ENCODE results near the gene GLI2.

Gene GLI2

GRCh38 chr2:120735746-120736170, at the start of gene GLI2:
Gene GLI2 (plus strand): TSS chr2:120735868. CDS start chr2:120797321, 61,453 bp downstream.
- peak; percentile 54 to 67 for DNase-seq

- DNase-seq: no peak
Measured at GRCh38 chr2:120685974-120686297, 49.7 kb upstream of the GLI2 start.

GRCh38 chr2:120686511-120687168, 49.0 kb upstream of the GLI2 start:
- peak; percentile 31 to 35 for DNase-seq

GRCh38 chr2:120687210-120687609, 48.5 kb upstream of the GLI2 start:
- no peak for DNase-seq

DNA sequence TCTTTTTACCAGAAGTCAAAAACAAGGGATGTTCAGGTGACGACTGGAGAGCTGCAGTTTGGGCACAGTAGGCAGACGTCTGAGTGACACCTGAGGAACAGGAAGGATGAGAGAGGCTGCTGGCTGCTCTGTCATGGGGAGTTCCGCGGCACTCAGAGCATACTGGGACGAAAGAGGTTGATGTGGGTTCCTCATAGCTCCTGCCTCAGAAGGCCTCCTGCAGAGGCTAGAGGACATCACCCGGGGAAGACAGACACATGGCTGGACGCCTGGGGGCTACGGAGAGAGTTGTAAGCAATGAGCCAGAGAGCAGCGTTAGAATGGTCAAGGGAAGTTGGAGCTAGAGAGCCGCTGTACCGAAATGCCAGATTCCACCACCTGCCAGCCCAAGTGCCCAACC, 45.1 kb upstream of the GLI2 start:
- no peak for DNase-seq

DNA sequence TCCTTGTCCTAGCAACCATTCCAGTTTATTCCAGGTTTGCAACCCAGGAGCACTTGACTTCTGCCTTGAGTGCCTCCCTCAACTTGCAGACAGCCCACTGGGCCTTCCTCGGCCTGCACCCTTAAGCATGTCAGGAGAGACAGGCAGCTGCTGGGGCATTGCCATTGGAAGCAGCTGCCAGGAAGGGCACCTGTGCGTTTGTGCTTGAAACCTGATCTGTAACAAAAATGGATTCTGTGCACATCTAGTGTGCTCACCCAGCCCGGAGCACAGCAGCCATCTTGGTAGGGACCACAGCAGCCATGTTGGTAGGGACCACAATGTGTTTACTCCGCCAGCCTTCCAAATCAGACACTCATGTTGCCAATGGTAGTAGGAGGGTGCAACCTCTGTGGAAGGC, 44.3 kb upstream of the GLI2 start:
- no peak for DNase-seq

- DNase-seq: no peak
Measured at GRCh38 chr2:120692691-120693090, 43.0 kb upstream of the GLI2 start.

- DNase-seq: no peak
Measured at GRCh38 chr2:120693121-120693520, 42.5 kb upstream of the GLI2 start.

DNA sequence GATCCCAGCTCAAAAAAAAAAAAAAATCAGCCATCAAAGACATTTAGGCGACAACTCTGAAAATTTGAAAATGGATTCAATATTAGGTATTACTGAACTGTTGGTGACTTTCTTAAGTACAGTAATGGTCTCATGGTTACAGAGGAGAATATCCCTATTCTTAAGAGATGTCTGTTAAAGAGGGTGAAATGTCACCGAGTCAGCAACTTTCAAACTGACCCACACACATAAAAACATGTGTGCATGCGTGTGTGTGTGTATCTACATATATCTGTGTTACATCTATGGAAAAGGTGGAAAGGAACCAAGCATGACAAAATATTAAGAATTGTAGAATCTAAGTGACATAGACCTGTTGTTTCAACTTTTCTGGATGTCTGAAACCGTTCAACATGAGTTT, 41.6 kb upstream of the GLI2 start:
- no peak for DNase-seq

DNA sequence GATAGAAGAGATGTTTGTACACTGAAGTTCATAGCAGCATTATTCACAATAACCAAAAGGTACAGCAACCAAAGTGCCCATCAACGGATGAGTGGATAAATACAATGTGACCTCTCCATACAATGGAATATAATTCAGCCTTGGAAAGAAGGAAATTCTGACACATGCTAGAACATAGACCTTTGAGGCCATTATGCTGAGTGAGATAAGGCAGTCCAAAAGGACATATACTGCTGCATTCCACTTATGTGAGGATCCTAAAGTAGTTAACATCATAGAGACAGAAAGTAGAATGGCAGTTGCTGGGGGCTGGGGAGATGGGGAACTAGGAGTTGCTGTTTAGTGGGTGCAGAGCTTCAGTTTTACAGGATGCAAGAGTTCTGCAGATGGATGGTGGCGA, 38.2 kb upstream of the GLI2 start:
- DNase-seq: no peak

GRCh38 chr2:120699292-120699691, 36.4 kb upstream of the GLI2 start:
- DNase-seq: no peak

DNA sequence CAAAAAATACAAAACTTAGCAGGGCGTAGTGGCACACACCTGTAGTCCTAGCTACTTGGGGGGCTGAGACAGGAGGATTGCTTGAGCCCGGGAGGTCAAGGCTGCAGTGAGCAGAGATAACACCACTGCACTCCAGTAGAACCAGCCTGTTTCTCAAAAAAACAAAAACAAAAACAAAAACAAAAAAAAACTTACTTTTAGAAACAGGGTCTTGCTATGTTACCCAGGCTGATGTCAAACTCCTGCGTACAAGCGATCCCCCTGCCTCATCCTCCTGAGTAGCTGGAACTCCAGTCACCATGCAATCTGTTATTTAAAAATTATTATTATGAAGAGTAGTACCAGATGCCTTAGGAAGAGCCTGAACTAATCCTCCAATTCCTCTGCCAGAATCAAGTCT, 35.0 kb upstream of the GLI2 start:
- DNase-seq: no peak

DNA sequence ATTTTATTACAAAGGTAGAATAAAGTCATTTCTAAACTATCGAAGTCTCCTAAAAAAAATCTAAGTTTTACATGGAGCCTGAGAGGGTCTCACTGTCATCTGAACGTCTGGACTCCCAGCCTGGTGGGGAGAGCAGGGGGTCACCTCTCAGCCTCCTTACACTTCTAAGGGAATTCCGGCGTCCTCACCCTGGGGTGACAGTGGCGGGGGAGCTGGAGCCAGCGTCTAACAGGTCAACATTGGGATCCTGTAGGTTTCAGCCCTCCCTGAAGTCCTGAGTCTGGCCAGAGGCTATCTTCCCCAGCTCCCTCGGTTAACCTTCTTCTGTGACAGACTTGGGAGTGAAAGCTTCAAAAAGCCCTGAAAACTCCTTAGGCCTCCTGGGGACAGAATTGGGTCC, 34.6 kb upstream of the GLI2 start:
- no peak for DNase-seq

DNA sequence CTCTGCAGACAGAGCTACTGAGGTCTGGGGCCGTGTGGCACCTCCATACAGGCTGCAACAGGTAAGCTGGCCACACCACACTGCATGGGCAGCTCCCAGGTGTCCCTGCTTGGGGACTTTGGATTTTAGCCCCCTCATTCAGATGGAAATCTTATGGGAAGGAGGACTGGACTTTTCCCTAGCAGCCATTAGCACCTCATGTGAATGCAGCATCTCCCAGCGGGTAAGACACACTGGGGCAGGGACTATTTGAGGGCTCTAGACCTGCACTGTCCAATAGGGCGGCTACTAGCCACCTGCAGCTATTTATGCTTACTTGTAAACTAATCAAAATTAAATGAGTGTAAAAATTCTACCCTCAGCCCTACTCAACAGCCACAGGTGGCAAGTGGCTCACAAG, 34.2 kb upstream of the GLI2 start:
- DNase-seq: no peak

DNA sequence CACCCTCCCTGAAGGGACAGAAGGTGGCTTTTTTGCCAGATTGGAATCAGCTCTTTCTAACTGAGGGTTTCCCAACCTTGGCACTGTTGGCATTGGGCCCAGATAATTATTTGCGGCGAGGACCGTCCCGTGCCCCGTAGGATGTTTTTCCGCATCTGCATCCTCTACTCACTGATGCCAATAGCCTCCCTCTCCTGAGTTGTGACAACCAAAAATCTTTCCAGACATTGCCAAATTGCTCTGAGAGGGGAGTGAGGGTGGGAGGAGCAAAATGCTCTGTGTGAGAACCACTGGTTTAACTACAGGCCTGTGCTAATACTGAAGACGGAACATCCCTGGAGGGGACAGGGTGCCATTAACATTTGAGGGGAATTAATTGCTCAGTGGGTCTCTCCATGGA, 33.6 kb upstream of the GLI2 start:
- no peak for DNase-seq

DNA sequence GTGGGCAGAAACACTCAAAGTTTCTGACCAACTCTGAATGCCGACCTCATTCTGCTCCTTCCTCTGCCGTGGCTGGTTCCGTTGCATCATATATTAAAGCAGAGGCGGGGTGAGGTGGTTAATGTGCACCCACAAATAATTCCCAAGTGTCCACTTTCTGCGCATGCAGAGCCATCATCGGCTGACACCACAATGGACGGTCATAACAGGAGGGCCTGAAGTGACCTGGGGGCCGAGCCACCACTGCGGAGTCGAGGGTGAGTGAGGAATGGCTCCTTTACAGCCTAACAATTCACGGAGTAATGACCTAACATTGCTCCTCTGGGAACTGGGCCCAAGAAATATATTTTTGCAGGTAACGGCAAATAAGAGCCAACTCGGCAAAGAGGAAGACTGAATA, 32.9 kb upstream of the GLI2 start:
- DNase-seq: no peak

GRCh38 chr2:120703330-120703994, 32.2 kb upstream of the GLI2 start:
- no peak for DNase-seq

DNA sequence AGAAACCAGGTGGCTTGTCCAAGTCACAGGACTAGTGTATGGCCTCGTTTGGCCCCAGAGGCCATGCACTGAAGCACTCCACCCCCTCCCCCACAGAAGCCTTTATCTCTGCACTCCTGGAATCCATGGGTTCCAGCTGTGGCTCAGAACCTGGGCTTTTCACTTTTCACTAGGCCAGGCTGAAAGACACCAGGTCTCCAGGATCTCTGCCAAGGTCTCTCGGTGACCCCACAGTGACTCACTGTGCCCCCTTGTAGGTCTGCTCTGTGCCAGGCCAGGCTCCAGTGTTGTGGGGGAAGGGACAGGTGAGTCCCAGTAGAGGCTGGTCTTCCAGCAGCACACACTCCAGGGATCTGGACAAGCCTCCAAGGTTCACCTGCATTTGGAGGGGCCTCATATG, 31.0 kb upstream of the GLI2 start:
- DNase-seq: no peak

DNA sequence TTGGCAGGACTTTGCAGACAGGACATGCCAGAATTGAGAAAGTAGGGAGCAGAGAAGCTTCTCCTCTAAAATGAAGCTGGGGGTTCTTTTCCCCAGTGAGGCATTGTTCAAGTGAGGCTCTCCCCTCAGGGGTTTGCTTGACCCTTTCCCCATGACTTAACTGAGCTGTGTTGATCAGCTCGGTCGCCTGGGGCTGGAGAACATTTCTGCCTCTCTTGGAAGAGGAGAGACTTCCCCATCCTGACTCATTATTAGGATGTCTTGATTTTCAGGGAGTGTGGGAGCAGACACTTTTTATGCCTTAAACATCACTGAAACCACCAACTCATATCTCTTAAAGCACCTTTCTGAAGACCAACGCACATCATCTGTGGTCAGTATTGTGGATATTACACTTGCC, 27.9 kb upstream of the GLI2 start:
- DNase-seq: no peak

- DNase-seq: no peak
Measured at GRCh38 chr2:120708944-120709607, 26.6 kb upstream of the GLI2 start.

DNA sequence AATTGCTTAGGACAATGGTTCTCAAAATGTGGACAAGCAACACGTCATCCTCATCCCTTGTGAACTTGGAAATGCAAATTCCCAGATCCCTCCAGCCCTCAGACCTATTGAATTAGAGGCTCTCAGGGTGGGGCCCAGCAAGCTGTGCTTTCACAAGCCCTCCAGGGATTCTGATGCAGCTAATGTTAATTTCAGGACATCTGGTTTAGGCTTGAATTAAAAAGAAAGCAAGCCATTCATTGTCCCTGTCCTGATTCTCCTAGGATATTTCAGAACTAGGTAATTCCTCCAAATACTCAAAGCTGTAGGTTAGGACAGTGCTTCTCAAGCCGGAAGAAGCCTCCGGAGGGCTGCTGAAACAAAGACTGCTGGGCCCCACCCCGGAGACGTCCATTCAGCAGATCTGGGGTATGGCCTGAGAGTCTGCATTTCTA, 26.0 kb upstream of the GLI2 start:
- DNase-seq: no peak

DNA sequence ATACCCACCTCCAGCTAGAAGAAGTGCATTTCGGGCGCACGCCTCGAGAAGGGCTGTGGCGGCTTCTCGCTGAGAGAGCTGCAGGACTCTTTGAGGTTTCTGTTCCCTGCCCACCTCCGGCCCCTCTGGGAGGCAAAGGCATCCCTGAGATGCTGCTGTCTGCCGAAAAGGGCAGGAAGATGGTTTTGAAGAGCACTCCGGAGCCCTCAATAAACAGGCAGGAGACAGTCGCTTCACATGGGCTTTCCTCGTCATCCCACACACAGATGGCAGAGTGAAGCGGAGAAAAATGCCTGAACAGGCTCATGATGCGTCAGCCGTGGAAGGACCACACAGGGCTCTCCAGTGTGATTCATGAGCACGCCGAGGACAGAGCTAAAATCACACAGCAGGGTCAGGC, 25.4 kb upstream of the GLI2 start:
- no peak for DNase-seq

DNA sequence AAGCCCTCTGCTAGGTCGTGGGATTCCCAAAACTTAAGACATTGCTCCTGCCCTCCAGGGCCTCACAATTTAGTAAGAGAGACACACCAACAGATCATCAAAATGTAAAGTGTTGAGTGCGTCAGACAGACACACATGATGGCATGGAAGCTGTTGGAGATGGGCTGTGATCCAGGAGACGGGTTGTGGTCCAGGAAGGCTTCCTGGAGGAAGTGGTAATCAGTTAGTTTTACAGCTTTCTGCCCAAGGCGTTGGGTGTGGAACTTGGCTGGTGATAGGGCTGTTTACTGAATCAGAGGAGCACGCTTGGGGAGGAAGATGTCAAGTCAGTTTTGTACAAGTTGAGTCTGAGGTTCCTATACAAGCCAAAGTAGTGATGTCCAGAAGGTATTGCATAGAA, 24.0 kb upstream of the GLI2 start:
- no peak for DNase-seq

DNA sequence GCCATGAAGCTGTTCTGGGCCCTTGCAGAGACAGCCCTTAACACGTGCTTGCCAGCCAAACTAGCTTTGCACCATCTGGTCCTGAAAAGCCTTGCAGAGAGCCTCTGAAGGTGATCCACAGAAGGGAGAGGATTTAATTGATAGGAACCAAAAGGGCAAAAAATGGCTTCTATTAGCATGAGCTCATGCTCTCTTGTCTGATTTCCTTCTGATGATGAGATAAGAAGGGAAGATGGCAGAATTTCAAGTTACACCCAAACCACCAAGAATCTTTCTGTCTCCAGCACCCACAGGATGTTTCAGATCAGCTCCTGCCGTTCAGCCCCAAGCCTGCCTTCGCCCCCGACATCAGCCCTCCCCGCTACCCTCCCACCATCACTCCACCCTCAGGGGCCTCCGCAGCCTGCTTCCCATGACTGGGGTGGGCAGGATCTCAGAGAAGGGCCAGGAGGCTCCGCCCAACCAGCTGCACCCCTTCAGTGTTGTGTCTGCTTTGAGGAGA, 23.4 kb upstream of the GLI2 start:
- no peak for DNase-seq

All from Kasumi-1 (cell line).